GM08714 (cell line): ENCODE data around the gene ORAI3.

Experiments
- H3K4me3 ChIP-seq: fragments of 200-500 bp; sonication (Bioruptor generic); 2 replicates; pipeline ENCODE4 v1.5.1; 2014; ENCODE audit warnings: mild to moderate bottlenecking, low read length, inconsistent platforms
- ZNF274 ChIP-seq: IDR thresholded peaks from 2 replicates; pipeline ENCODE4 v1.6.1; 2012; ENCODE audit warnings: mild to moderate bottlenecking, low read depth, low read length

Gene ORAI3

GRCh38 chr16:30948667-30949649 is at the start of gene ORAI3:
ORAI3 (plus strand) TSS chr16:30949068; CDS start chr16:30949290, 222 bp downstream.
- TF ChIP-seq ZNF274 = no peak
- peak within 1 kb of the TSS; percentile 71 for H3K4me3 ChIP-seq

- no peak overlapping the region for H3K4me3 ChIP-seq
- TF ChIP-seq ZNF274 = no peak
Measured at GRCh38 chr16:30899794-30900193, 49.1 kb upstream of the ORAI3 start.

GRCh38 chr16:30900588-30900987 is 48.3 kb upstream of the ORAI3 start:
- TF ChIP-seq ZNF274 = no peak
- H3K4me3 ChIP-seq = no peak overlapping the region

GRCh38 chr16:30901201-30902028 is 47.5 kb upstream of the ORAI3 start:
- no peak for TF ChIP-seq ZNF274
- peak overlapping the region; percentile 51; the same call in 1 of the 2 replicates for H3K4me3 ChIP-seq

GRCh38 chr16:30902029-30902972 is 46.6 kb upstream of the ORAI3 start:
- peak overlapping the region; percentile 51; the same call in 1 of the 2 replicates for H3K4me3 ChIP-seq
- TF ChIP-seq ZNF274 = no peak

GRCh38 chr16:30903002-30903401 is 45.9 kb upstream of the ORAI3 start:
- TF ChIP-seq ZNF274 = no peak
- no peak overlapping the region for H3K4me3 ChIP-seq

GRCh38 chr16:30903596-30903995 is 45.3 kb upstream of the ORAI3 start:
- H3K4me3 ChIP-seq = no peak overlapping the region
- TF ChIP-seq ZNF274 = no peak

- no peak overlapping the region for H3K4me3 ChIP-seq
- TF ChIP-seq ZNF274 = no peak
Measured at GRCh38 chr16:30904114-30904780, 44.6 kb upstream of the ORAI3 start.

- TF ChIP-seq ZNF274 = no peak
Measured at GRCh38 chr16:30907064-30907463, 41.8 kb upstream of the ORAI3 start.

GRCh38 chr16:30910427-30911029 is 38.3 kb upstream of the ORAI3 start:
- TF ChIP-seq ZNF274 = no peak
- no peak overlapping the region for H3K4me3 ChIP-seq

More at GRCh38 chr16:30907064-30907463, 41.8 kb upstream of the ORAI3 start:
- no peak overlapping the region for H3K4me3 ChIP-seq

- TF ChIP-seq ZNF274 = no peak
Measured at GRCh38 chr16:30912794-30913412, 36.0 kb upstream of the ORAI3 start.

GRCh38 chr16:30914830-30915229 is 34.0 kb upstream of the ORAI3 start:
- H3K4me3 ChIP-seq = no peak overlapping the region
- TF ChIP-seq ZNF274 = no peak

More at GRCh38 chr16:30912794-30913412, 36.0 kb upstream of the ORAI3 start:
- H3K4me3 ChIP-seq = no peak overlapping the region
